GM10248 (cell line): ENCODE measurements around the gene DDX54.

ENCODE experiments used
- CTCF ChIA-PET: fragments of 300-600 bp; sonication (Branson Sonifier 250); formaldehyde crosslinking; extraction: SDS; loops from one replicate; lab custom pipeline; 2021; ENCODE audit warnings: antibody characterized with exemption; lab: Yijun Ruan, JAX
- POLR2A ChIA-PET: fragments of 350-650 bp; sonication (Branson Sonifier 250); formaldehyde crosslinking; extraction: SDS; loops from one replicate; lab custom pipeline; 2020; ENCODE audit warnings: antibody characterized with exemption; lab: Yijun Ruan, JAX
- DNase-seq: peaks from one replicate; pipeline ENCODE4 v3.0.0; 2012; ENCODE audit errors: extremely low spot score
- CTCF ChIP-seq: IDR thresholded peaks from 2 replicates; pipeline ENCODE4 v1.5.1; 2012; ENCODE audit warnings: mild to moderate bottlenecking, low read depth; ENCODE audit errors: extremely low read depth, missing control alignments, control extremely low read depth

Gene DDX54

DNA sequence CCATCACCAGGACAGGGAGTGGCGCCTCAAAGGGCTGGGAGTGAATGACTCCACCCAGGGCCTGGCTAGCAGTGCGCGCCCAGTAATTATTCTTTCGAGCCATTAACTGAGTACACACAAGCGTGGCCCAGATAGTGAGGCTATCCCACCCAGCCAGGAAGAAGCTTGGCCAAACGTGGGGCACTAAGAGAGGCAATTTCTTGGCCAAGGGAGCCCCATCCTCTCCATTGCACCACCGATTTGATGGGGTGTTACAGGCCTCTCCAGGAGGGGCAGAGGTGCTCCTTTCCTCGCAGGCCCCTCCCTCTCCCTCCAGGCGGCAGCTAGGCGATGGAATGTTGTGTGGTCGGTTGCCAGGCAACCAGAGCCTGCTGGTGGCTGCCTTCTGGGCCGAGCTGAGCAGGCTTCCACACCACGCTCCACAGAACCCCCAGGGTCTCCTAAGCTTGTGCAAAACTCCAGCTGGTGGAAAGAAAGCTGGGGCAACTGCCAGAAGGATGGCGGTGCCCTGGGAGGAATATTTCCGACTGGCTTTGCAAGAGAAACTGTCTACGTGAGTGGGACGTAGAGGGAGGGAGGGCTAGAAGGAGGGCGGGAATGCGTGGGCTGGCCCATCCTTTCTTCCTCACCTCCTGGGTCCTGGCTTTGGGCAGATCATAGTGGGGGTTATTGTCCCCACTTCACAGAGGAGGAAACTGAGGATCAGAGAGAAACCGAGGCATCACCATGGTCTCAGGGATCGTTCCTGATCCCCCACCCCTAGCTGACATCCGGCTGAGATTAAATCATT is 35.7 kb downstream of the DDX54 start, which contains the start of gene CFAP73:
Gene CFAP73 (plus strand): TSS at position 364 of the 790 bp plus-strand sequence. CDS start 134 bp downstream, at position 498.
- ChIA-PET POLR2A (no interaction called here), CTCF (interaction anchor here (1.4 to 21.4 kb wide), 3 partner anchors 13 to 23 kb away, joined by 3 to 190 read pairs (median 41); partner anchors contain the start of gene RASAL1)
- no peak for DNase-seq
- TF ChIP-seq CTCF: no peak

DNA sequence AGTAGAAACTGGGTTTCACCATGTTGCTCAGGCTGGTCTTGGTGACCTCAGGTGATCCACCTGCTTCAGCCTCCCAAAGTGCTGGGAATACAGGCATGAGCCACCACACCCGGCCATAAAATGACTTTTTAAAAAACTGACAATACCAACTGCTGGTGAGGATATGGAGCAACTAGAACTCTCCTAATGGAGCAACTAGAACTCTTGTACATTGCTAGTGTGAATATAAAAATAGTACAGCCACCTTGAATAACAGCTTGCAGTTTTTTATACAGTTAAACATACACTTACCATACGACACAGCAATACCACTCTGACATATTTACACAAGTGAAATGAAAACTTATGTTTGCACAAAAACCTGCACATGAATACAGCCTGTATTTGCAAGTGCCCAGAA is 38.3 kb downstream of the DDX54 start:
- TF ChIP-seq CTCF: no peak
- POLR2A ChIA-PET: interaction anchor here (0.7 kb wide), 1 partner anchor 45 kb away, joined by 8 read pairs; no protein-coding TSS in a partner anchor
- no peak for DNase-seq
- CTCF ChIA-PET: interaction anchor here (0.6 to 21.4 kb wide), 4 partner anchors 9 to 98 kb away, joined by 3 to 190 read pairs (median 6); partner anchors contain the start of gene RASAL1

- ChIA-PET POLR2A (no interaction called here), CTCF (interaction anchor here (0.6 to 21.4 kb wide), 4 partner anchors 8 to 28 kb away, joined by 3 to 190 read pairs (median 7); partner anchors contain the start of gene RASAL1)
- TF ChIP-seq CTCF: no peak
- no peak for DNase-seq
These were observed 39.3 kb downstream of the DDX54 start for GRCh38 chr12:113145720-113146551.

- TF ChIP-seq CTCF: no peak
These were observed 40.5 kb downstream of the DDX54 start for GRCh38 chr12:113144806-113145205.

GRCh38 chr12:113143959-113144358 is 41.3 kb downstream of the DDX54 start:
- no peak for DNase-seq
- ChIA-PET POLR2A (no interaction called here), CTCF (no interaction called here)
- no peak for TF ChIP-seq CTCF

More at GRCh38 chr12:113144806-113145205, 40.5 kb downstream of the DDX54 start:
- CTCF ChIA-PET: interaction anchor here (0.9 to 3.0 kb wide), 4 partner anchors 9 to 29 kb away, joined by 3 to 8 read pairs (median 6); partner anchors contain the start of gene RASAL1
- POLR2A ChIA-PET: no interaction called here
- no peak for DNase-seq

DNA sequence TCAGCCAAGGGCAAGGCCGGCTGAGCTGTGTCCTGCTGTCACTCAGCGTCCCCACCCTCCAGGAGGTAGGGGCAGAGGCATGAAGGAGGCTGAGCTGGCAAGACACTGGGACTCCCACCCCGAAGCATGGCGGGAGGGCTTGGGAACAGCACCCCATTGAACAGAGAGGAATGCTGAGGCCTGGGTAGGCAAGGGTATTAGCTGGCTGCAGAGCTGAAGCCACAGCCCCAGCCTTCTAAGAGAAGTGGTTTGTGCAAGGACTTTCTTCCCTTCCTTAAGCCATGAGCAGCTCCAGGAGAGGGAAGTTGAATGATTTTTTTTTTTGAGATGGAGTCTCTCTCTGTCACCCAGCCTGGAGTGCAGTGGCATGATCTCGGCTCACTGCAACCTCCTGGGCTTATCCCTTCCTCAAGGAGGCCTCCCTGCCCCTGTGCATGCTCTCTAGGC is 42.4 kb downstream of the DDX54 start:
- ChIA-PET POLR2A (no interaction called here), CTCF (interaction anchor here (0.7 to 2.1 kb wide), 5 partner anchors 9 to 94 kb away, joined by 3 to 8 read pairs (median 3); no protein-coding TSS in a partner anchor)
- no peak for DNase-seq
- no peak for TF ChIP-seq CTCF
